SJCRH30 (cell line): ENCODE results near the gene SRRT. TPM values are rescaled to one million over a fixed set of nuclear protein-coding genes. Genes with fewer than 3 reads are reported as not detected.
"Not testable (repeated sequence)": the region's sequence is repeated elsewhere in the genome, so short reads cannot be mapped to it uniquely, and the experiment has no call there.

Source experiments
- DNase-seq, 2 experiments: peaks; one replicate each; pipeline ENCODE4 v3.0.0-alpha.2; 2015 to 2020
- H3K27ac ChIP-seq: fragments of 250-450 bp; sonication (Bioruptor Pico); 2 replicates; pipeline ENCODE4 v1.5.1; 2020; ENCODE audit warnings: mild to moderate bottlenecking, moderate library complexity
- H3K27me3 ChIP-seq: fragments of 250-450 bp; sonication (Bioruptor Pico); 2 replicates; pipeline ENCODE4 v1.5.1; 2020; ENCODE audit warnings: mild to moderate bottlenecking, moderate library complexity
- H3K36me3 ChIP-seq: fragments of 250-450 bp; sonication (Bioruptor Pico); 2 replicates; pipeline ENCODE4 v1.5.1; 2020; ENCODE audit warnings: mild to moderate bottlenecking, moderate library complexity
- H3K4me1 ChIP-seq: fragments of 250-450 bp; sonication (Bioruptor Pico); 2 replicates; pipeline ENCODE4 v1.5.1; 2020; ENCODE audit warnings: mild to moderate bottlenecking, moderate library complexity
- H3K4me3 ChIP-seq: fragments of 250-450 bp; sonication (Bioruptor Pico); 2 replicates; pipeline ENCODE4 v1.5.1; 2020; ENCODE audit warnings: mild to moderate bottlenecking, moderate library complexity
- H3K9me3 ChIP-seq: fragments of 250-450 bp; sonication (Bioruptor Pico); replicated peaks from 2 replicates; pipeline ENCODE4 v1.5.1; 2020; ENCODE audit warnings: mild to moderate bottlenecking, moderate library complexity
- total RNA-seq: library from RNA; depleted of rRNA; stranded (reverse); fragments of >200 nt; shearing (Covaris generic); gene quantifications from 2 replicates; pipeline ENCODE4 v1.2.3, GENCODE V29; 2014

Gene SRRT
- total RNA-seq, 1 experiment from 2014 or later, result 156 TPM

DNA sequence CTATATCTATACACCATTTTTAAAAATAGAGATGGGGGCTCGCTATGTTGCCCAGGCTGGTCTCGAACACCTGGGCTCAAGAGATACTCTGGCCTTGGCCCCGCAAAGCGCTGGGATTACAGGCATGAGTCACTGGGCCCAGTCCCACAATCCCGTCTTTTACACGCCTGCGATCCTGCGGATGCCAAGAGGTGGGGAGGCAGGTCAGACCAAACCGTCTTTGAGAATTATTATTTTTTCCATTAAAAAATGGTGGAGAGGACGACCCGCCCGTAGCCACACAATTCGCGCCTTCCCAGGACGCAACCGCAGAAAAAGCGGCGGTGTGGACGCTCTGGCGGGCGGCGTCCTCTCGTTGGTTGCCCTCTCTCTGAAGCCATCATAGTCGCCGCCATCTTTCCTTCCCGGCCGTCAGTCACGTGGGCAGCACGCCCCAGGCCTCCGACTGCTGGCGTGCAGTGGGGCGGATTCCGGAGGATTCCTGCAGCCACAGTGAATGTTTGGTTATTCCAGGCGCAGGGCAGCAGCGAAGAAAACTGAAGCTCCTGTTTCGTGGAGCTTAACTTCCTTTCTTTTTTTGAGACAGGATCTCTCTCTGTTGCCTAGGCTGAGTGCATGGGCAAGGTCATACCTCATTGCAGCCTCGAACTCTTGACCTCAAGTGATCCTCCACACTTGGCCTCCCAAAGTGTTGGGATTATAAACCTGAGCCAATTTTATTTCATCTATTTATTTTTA, 37.6 kb upstream of the SRRT start:
- no peaks in the 10 kb centered on the region for H3K9me3 ChIP-seq
- H3K27ac ChIP-seq, result peak overlapping the region; percentile 60
- H3K36me3 ChIP-seq, result no peaks in the 10 kb centered on the region
- peaks cover 7% of the 10 kb centered on the region for H3K4me1 ChIP-seq
- H3K4me3 ChIP-seq, result peak overlapping the region; percentile 41
- peak; percentile 82 to 85 for DNase-seq
- no peaks in the 10 kb centered on the region; the same call in 1 of the 2 replicates for H3K27me3 ChIP-seq

DNA sequence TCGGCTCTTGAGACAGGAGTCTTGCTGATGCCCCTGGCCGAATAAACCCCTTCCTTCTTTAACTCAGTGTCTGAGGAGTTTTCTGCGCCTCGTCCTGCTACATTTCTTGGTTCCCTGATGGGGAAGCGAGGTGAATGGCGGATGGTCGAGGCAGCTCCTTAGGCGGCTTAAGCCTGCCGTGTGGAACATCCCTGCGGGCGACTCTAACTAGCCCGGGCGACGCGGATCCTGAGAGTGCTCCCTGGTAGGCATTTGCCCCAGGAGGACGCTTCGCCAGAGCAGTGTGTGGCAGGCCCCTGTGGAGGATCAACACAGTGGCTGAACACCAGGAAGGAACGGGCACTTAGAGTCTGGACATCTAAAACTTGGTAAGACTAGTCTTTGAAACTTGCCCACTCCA, 35.5 kb upstream of the SRRT start:
- no peaks in the 10 kb centered on the region for H3K9me3 ChIP-seq

DNA sequence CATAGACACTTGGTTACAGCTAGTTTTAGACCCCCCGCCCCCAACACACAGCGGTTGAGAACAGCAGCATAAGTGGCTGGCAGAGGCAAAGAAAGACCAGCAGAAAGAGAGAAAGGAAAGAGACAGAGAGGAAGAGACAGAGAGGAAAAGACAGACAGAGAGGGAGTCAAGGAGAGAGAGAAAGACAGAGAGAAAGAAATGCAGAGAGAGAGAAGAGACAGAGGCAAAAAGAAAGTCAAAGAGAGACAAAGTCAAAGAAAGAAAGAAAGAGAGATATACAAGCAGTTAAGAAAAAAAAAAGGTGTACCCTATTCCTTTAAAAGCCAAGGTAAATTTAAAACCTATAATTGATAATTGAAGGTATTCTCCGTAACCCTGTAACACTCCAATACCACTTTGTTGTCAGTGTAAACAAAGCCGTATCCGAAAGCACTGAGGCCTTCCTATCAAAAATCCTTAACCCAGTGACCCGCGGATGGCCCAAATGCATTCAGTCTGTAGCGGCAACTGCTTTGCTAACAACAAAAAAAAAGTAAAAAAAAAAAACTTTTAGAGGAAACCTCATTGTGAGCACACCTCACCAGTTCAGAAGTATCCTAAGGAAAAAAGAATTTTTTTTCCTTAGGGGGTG, 34.3 kb upstream of the SRRT start:
- Histone ChIP-seq H3K27ac (no peak overlapping the region), H3K36me3 (no peaks in the 10 kb centered on the region), H3K9me3 (no peaks in the 10 kb centered on the region), H3K4me3 (no peak overlapping the region), H3K27me3 (no peaks in the 10 kb centered on the region), H3K4me1 (peaks cover 7% of the 10 kb centered on the region)
- no peak for DNase-seq

More for the DNA sequence above, 35.5 kb upstream of the SRRT start:
- Histone ChIP-seq H3K27me3 (no peaks in the 10 kb centered on the region), H3K4me3 (no peak overlapping the region), H3K4me1 (peaks cover 7% of the 10 kb centered on the region), H3K27ac (no peak overlapping the region), H3K36me3 (no peaks in the 10 kb centered on the region)
- no peak for DNase-seq

DNA sequence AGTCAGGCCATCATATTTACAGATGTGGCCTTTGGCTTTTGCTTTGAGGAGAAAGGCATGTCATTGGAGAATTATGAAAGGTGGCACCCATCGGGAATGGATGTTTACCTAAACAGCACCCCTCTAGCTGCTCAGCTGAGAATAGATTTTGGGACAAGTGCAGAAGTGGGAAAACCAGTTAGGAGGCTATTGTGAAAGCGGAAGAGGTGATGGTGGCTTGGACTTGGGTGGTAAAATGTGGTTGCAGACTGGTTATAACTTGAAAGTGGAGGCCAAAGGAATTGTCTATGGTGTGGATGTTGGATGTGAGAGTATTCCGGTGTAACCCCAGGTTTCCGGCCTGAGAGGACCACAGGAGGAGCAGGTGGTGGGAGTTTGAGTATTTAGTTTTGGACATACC, 27.5 kb upstream of the SRRT start:
- no peak overlapping the region for H3K4me3 ChIP-seq
- H3K4me1 ChIP-seq, result no peaks in the 10 kb centered on the region
- no peaks in the 10 kb centered on the region for H3K9me3 ChIP-seq
- no peaks in the 10 kb centered on the region for H3K36me3 ChIP-seq
- H3K27me3 ChIP-seq, result no peaks in the 10 kb centered on the region
- DNase-seq, result no peak
- H3K27ac ChIP-seq, result no peak overlapping the region

DNA sequence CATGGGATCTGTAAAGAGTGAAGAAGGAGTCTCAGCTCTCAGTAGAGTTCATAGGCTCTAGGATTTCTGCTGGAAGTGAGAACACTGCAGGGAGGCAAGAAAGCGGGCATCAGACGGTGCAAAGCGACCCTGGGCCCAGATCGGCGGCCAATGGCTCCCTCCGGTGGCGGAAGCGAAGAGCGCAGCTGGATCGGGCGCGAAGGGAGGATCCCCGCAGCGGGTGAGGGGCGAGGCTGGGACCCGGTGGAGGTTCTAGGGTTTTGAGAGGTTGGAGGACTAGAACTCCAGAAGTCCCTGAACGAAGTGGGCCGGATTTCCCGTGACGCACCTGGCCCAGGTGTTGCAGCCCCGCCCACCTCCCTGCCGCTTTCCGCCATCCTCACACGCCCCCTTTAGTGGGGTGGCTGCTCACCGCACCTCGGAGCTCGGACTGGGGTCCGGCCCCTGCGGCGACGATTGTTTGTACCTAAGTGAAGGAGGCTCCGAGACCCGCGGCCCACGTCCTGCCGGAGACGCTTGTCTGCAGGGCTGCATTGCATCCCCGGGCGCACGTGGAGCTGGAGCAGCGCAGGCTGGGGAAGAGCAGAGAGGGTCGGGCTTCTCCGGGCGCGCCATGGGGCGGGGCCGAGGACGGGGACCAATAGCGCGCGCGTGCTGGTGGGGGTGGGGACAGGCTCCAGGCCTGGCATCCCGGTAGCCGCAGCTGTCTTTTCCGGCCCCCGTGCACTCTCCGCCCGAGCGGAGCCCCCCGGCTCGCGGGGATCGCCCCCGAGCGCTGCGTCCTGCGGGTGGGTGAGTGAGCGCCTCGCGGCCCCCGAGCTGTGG, 22.6 kb upstream of the SRRT start, which contains the start of gene SLC12A9:
Gene SLC12A9 (plus strand): TSS at position 666 of the 825 bp plus-strand sequence. CDS start 1,485 bp downstream, outside the sequence.
- peak within 1 kb of the TSS; percentile 80 for H3K4me3 ChIP-seq
- H3K27ac ChIP-seq, result peak within 1 kb of the TSS; percentile 33; the same call in 1 of the 2 replicates
- no peaks in the 10 kb centered on the region for H3K4me1 ChIP-seq
- peak; percentile 94 for DNase-seq
- no peaks in the 10 kb centered on the region for H3K9me3 ChIP-seq
- H3K36me3 ChIP-seq, result no peaks in the 10 kb centered on the region
- no peaks in the 10 kb centered on the region for H3K27me3 ChIP-seq

DNA sequence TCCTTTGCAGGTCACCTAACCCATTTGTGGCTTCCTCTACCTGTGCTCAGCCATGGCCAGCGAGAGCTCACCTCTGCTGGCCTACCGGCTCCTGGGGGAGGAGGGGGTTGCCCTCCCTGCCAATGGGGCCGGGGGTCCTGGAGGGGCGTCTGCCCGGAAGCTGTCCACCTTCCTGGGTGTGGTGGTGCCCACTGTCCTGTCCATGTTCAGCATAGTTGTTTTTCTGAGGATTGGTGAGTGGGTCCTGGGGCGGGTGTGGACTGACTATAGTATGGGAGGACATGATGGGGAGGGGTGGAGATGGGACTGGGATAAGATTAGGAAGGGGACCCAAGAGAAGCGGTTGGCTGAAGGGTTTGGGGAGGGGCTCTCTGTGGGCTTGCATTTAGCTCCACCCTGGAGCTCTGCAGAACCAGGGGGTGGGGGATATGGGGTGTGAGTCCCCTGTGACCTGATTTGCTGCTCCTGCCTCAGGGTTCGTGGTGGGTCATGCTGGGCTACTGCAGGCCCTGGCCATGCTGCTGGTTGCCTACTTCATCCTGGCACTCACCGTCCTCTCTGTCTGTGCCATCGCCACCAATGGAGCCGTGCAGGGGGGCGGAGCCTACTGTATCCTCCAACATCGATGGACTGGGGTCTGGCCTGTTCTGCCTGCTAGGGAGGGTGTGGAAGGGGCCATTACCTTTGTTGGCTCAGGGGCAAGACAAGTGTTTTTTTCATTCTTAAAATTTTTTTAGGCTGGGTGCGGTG, 20.6 kb upstream of the SRRT start:
- H3K36me3 ChIP-seq, result no peaks in the 10 kb centered on the region
- H3K27ac ChIP-seq, result no peak overlapping the region
- H3K4me1 ChIP-seq, result no peaks in the 10 kb centered on the region

DNA sequence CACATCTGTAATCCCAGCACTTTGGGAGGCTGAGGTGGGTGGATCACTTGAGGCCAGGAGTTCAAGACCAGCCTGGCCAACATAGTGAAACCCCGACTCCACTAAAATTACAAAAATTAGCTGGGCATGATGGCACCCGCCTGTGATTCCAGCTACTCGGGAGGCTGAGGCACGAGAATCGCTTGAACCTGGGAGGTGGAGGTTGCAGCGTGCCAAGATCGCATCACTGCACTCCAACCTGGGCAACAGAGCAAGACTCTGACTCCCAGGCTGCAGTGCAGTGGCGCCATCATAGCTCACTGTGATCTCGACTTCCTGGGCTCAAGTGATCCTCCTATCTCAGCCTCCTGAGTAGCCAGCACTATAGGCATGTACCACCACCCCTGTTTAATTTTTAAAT, 20.0 kb upstream of the SRRT start:
- H3K4me1 ChIP-seq, DNase-seq, H3K9me3 ChIP-seq, H3K4me3 ChIP-seq, H3K36me3 ChIP-seq, H3K27me3 ChIP-seq, H3K27ac ChIP-seq: not testable (repeated sequence)

More for the DNA sequence above, 20.6 kb upstream of the SRRT start:
- no peaks in the 10 kb centered on the region for H3K27me3 ChIP-seq
- H3K4me3 ChIP-seq, result no peak overlapping the region
- no peaks in the 10 kb centered on the region for H3K9me3 ChIP-seq
- DNase-seq, result no peak

DNA sequence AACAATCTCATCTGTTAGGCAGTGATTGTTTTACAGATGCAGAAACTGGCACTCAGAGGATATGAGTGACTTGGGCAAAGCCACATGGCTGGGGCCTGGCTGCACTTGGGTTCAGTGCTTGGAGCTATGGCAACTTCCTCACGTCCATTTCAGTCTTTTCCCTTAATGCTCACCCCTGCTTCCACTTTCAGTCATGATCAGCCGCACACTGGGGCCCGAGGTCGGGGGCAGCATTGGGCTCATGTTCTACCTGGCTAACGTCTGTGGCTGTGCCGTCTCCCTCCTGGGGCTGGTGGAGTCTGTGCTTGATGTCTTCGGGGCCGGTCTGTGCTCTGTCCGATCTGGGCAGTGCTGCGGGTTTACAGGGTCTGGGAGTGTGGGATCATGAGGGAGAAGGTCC, 19.4 kb upstream of the SRRT start:
- H3K4me1 ChIP-seq, result no peaks in the 10 kb centered on the region
- no peaks in the 10 kb centered on the region for H3K27me3 ChIP-seq
- no peak for DNase-seq
- no peak overlapping the region for H3K27ac ChIP-seq
- no peaks in the 10 kb centered on the region for H3K9me3 ChIP-seq
- H3K36me3 ChIP-seq, result peaks cover 5% of the 10 kb centered on the region
- no peak overlapping the region for H3K4me3 ChIP-seq

DNA sequence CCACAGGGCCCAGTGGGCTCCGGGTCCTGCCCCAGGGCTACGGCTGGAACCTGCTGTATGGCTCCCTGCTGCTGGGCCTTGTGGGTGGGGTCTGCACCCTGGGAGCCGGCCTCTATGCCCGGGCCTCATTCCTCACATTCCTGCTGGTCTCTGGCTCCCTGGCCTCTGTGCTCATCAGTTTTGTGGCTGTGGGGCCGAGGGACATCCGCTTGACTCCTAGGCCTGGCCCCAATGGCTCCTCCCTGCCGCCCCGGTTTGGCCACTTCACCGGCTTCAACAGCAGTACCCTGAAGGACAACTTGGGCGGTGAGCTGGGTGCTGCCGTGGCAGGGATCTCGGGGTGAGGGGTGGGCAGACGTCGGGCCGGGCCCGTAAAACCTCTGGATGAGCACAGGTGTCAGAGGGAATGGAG, 18.0 kb upstream of the SRRT start:
- H3K4me3 ChIP-seq, result no peak overlapping the region
- no peak for DNase-seq
- H3K9me3 ChIP-seq, result no peaks in the 10 kb centered on the region
- peaks cover 6% of the 10 kb centered on the region for H3K36me3 ChIP-seq
- no peaks in the 10 kb centered on the region for H3K27me3 ChIP-seq
- no peaks in the 10 kb centered on the region for H3K4me1 ChIP-seq
- no peak overlapping the region for H3K27ac ChIP-seq

DNA sequence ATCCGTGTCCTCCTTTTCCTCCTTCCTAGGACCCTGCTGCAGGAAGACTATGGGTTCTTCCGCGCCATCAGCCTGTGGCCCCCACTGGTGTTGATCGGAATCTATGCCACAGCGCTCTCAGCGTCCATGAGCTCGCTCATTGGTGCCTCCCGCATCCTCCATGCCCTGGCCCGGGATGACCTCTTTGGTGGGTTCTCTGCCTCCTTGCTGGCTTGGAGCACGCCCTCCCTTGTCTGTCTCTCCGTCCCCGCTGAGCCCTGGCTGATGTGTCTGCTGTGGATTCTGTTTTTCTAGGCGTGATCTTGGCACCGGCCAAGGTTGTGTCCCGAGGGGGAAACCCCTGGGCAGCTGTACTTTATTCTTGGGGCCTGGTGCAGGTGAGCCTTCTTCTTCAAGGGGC, 15.0 kb upstream of the SRRT start:
- Histone ChIP-seq H3K27ac (no peak overlapping the region), H3K36me3 (peaks cover 6% of the 10 kb centered on the region), H3K9me3 (no peaks in the 10 kb centered on the region), H3K4me1 (peaks cover 12% of the 10 kb centered on the region), H3K27me3 (no peaks in the 10 kb centered on the region), H3K4me3 (no peak overlapping the region)
- no peak for DNase-seq

DNA sequence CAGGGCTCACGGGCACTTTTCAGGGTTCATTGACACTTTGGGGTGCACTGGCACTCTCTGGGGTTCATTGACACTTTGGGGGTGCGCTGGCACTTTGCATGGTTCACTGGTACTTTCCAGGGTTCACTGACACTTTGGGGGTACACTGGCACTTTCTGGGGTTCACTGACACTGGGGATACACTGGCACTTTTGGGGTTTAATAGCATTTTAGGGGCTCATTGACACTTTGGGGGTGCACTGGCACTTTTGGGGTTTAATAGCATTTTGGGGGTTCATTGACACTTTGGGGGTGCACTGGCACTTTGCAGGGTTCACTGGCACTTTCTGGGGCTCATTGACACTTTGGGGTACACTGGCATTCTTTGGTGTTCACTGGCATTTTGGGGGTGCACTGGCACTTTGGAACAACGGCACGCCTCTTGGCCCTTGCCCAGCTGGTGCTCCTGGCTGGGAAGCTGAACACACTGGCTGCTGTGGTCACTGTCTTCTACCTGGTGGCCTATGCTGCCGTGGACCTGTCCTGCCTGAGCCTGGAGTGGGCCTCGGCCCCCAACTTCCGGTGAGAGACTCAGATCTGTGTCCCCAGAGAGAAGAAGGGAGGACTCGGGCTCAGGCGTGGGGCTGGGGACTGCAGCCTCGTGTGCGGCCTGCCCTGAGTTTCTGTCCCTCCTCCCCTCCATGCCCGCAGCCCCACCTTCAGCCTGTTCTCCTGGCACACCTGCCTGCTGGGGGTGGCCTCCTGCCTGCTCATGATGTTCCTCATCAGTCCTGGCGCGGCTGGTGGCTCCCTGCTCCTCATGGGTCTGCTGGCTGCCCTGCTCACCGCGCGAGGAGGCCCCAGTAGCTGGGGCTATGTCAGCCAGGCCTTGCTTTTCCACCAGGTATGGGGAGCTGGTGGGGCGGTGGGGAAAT, 13.9 kb upstream of the SRRT start:
- no peaks in the 10 kb centered on the region for H3K27me3 ChIP-seq
- H3K27ac ChIP-seq, result no peak overlapping the region
- DNase-seq, result no peak
- H3K4me1 ChIP-seq, result peaks cover 12% of the 10 kb centered on the region
- no peaks in the 10 kb centered on the region for H3K9me3 ChIP-seq
- peaks cover 6% of the 10 kb centered on the region for H3K36me3 ChIP-seq
- H3K4me3 ChIP-seq, result no peak overlapping the region

DNA sequence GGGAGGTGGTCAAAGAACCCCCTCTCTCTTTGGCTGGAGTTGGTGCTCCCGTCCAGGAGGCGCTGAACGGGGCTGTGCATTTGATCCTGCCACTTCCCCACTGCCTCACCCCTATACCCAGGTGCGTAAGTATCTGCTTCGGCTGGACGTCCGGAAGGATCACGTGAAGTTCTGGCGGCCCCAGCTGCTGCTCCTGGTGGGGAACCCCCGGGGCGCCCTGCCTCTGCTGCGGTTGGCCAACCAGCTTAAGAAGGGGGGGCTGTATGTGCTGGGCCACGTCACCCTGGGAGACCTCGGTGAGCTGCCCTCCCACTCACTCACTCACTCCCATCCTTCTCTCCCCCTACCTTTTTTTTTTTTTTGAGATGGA, 13.3 kb upstream of the SRRT start:
- H3K27ac ChIP-seq, result no peak overlapping the region
- H3K36me3 ChIP-seq, result peaks cover 6% of the 10 kb centered on the region
- H3K4me3 ChIP-seq, result no peak overlapping the region
- no peaks in the 10 kb centered on the region for H3K9me3 ChIP-seq
- DNase-seq, result no peak
- no peaks in the 10 kb centered on the region for H3K27me3 ChIP-seq
- peaks cover 15% of the 10 kb centered on the region for H3K4me1 ChIP-seq

DNA sequence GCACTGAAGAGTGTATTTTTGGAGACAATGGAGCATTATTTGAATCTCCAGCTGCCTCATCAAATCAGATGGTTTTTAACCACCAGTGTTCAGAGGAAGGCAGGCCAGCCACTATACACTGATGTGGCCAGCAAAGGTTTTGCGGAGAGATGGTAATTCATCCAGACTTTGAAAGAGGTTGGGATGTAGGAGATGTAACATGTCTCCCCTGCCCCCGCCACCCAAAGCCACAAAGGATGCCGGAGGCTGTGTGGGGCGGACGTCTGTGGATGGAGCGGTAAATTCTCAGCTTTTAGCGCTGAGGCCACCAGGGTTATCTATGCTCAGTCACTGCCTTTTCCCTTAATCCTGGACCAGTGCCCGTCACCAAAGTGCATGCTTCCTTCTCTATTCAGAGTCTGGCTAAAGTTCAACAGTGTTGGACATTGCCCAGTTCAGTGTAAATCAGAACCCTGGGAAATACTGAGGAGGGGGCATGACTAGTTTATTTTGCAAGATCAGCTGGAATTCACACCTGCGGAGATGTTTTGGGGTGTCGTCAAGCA, 11.4 kb upstream of the SRRT start:
- Histone ChIP-seq H3K27ac (peak overlapping the region; percentile 43), H3K4me1 (peaks cover 18% of the 10 kb centered on the region), H3K36me3 (peaks cover 7% of the 10 kb centered on the region), H3K9me3 (no peaks in the 10 kb centered on the region), H3K4me3 (no peak overlapping the region), H3K27me3 (no peaks in the 10 kb centered on the region)
- DNase-seq, result peak; percentile 69 to 81
